ENCODE results near the gene TMF1.

The TMF1 gene

DNA sequence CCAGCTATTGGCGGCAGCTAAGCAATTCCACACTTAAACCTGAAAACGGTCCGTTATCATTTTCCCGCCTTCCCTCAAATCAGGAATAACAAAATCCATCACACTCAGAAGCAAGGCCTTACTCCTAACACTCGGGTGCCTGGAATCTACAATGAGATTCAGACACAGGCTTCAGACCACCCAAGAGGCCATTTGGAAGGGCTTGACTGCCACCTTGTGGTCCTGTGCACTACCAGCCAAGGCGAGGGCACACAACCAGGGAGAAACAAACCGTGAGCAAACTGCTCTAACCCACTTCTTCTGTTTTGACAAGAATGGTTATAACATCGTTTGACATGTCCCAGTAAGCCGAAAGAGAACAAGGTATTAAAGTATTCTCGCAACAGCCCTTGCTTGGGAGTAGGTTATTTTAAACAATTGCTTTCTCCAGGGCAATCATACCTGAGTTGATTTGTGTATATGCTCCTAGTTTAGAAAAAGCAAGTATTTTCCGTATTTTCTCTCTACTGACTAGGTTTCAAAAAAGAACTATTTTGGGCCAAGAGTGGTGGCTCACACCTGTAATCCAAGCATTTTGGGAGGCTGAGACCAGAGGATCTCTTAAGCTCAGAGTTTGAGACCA is 79.7 kb downstream of the TMF1 start:
- peak; percentile 49 to 66 for DNase-seq

Data from inflammatory macrophage (primary cell).